Sigmoid colon (tissue), 7 donors: Measurements from ENCODE around the gene CCL2. TPM values are rescaled to one million over a fixed set of nuclear protein-coding genes. Genes with fewer than 3 reads are reported as not detected.

Source experiments
- DNase-seq: peaks from one replicate; pipeline ENCODE4 v3.0.0-alpha.2; 2019
- H3K27ac ChIP-seq, 4 donors: fragments of 200-600 bp; sonication (generic); one replicate each; pipeline ENCODE4 v1.5.1; 2016 to 2019; ENCODE audit warnings: mild to moderate bottlenecking in 1 of 4
- H3K27me3 ChIP-seq, 3 donors: fragments of 200-600 bp; sonication (generic); one replicate each; pipeline ENCODE4 v1.5.1; 2019; ENCODE audit warnings: mild to moderate bottlenecking in 1 of 3
- H3K36me3 ChIP-seq, 4 donors: fragments of 200-600 bp; sonication (generic); one replicate each; pipeline ENCODE4 v1.5.1; 2016 to 2019
- H3K4me1 ChIP-seq, 4 donors: fragments of 200-600 bp; sonication (generic); one replicate each; pipeline ENCODE4 v1.5.1; 2017 to 2019
- H3K4me3 ChIP-seq, 4 donors: fragments of 200-600 bp; sonication (generic); one replicate each; pipeline ENCODE4 v1.5.1; 2017 to 2019; ENCODE audit warnings: mild to moderate bottlenecking in 2 of 4, moderate library complexity in 1 of 4
- H3K9me3 ChIP-seq, 4 donors: fragments of 200-600 bp in 3 of 4; sonication (generic) in 3 of 4; one replicate each; pipeline versions ENCODE4 v1.5.1 to v1.6.1; 2013 to 2019
- CTCF ChIP-seq, 4 experiments: fragments of 450-650 bp in 3 of 4; fragments of 200-600 bp in 1 of 4; IDR thresholded peaks; one replicate each; pipeline ENCODE4 v1.5.1; 2016 to 2019; ENCODE audit warnings: antibody characterized with exemption in 4 of 4, mild to moderate bottlenecking in 3 of 4, moderate library complexity in 2 of 4
- EP300 ChIP-seq, 4 donors: sonication (generic); formaldehyde crosslinking; IDR thresholded peaks; one replicate each; pipeline ENCODE4 v1.6.1; 2017; ENCODE audit warnings: antibody characterized with exemption in 4 of 4
- POLR2A ChIP-seq, 2 donors: fragments of 450-650 bp; IDR thresholded peaks; one replicate each; pipeline ENCODE4 v1.6.1; 2016; ENCODE audit warnings: antibody characterized with exemption in 2 of 2, mild to moderate bottlenecking in 2 of 2, moderate library complexity in 2 of 2
- POLR2AphosphoS5 ChIP-seq, 4 donors: sonication (generic); formaldehyde crosslinking; IDR thresholded peaks; one replicate each; pipeline ENCODE4 v1.6.1; 2017; ENCODE audit warnings: antibody characterized with exemption in 4 of 4
- WGBS, 2 donors: extraction: QIAGEN DNeasy Blood & Tissue Kit; methylation state at CpG; one replicate each; pipeline ENCODE4 v1.1.7; 2013; 5-methylcytosine and 5-hydroxymethylcytosine counted together
- intact Hi-C: fragments of 100-400 bp; cut with DNase I; formaldehyde crosslinking; loops from one replicate; pipeline ENCODE4 v1.15.1; 2023
- polyA plus RNA-seq, 3 donors: library from polyadenylated mRNA; stranded (reverse); fragments of 200-250 nt; gene quantifications; one replicate each; pipeline ENCODE4 v1.2.3, GENCODE V29; 2013
- total RNA-seq, 4 donors: library from RNA; depleted of rRNA; stranded (reverse); fragments of >200 nt; gene quantifications; one replicate each; pipeline ENCODE4 v1.1.0, GENCODE V29; 2016
- donor health status: healthy with polysubstance abuse.
- donor health status: Bipolar disorder and iron deficiency.
- donor health status: healthy.

Gene CCL2
- total and polyA plus RNA-seq, 7 donors: 24.3 to 862 (median 37.6) TPM

DNA sequence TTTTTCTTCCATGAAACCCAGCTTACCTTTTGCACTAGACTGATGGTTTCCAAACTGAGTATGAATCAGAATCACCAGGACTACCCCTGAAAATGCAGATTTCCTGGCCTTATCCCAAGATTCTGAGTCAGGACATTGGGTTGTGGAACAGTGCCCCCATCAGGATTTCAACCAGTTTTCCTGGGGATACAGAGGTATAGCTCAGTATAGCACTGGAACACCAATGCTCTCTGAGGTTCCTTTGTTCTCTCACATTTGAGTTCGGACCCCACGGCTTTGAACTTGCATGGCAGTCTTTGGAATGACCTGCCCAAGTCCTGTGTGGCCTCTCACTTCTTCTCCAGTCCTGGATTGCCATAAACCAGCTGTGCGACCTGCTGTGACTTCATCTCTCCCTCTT is 51.4 kb downstream of the CCL2 start:
- Histone ChIP-seq H3K36me3 (no peaks in the 10 kb centered on the region), H3K27me3 (no peaks in the 10 kb centered on the region), H3K27ac (no peak overlapping the region), H3K9me3 (no peaks in the 10 kb centered on the region), H3K4me1 (peaks cover 0 to 22% (median 15%) of the 10 kb centered on the region in 4 donors), H3K4me3 (no peak overlapping the region)
- intact Hi-C loops: loop anchor here (2.0 kb wide), 1 partner anchor 106 kb away; no protein-coding TSS in a partner anchor
- 61 to 81% methylated on average over 3 of the region's 3 CpGs for WGBS, 2 donors
- DNase-seq: no peak
- TF ChIP-seq CTCF (IDR thresholded peaks at IDR 0.05): peak in 3 of 4 experiments; percentile 13 to 52 (median 40)
- TF ChIP-seq POLR2AphosphoS5 (IDR thresholded peaks at IDR 0.05): no peak
- TF ChIP-seq POLR2A (IDR thresholded peaks at IDR 0.05): no peak
- TF ChIP-seq EP300 (IDR thresholded peaks at IDR 0.05): no peak

Other genes starting within 250 kb of the CCL2 start
- gene CCL7, start 14.9 kb downstream of the CCL2 start, total RNA-seq: not detected
- gene CCL7, start 14.9 kb downstream of the CCL2 start, polyA plus RNA-seq: under 1 TPM in 1 of 3 donors, not detected in 2; 0.13 TPM
- 10 to 100 TPM in 3 of 4 donors, 1 to 10 TPM in 1; 9.9 to 62.6 (median 46.0) TPM for gene CCL11, start 30.5 kb downstream of the CCL2 start, total RNA-seq
- gene CCL11, start 30.5 kb downstream of the CCL2 start, polyA plus RNA-seq: 10 to 100 TPM in 1 of 3 donors, 1 to 10 TPM in 2; 3.0 to 24.6 (median 5.6) TPM
- gene CCL8, start 64.2 kb downstream of the CCL2 start, total RNA-seq: 1 to 10 TPM in 1 of 4 donors, not detected in 3; 1.6 TPM
- gene CCL8, start 64.2 kb downstream of the CCL2 start, polyA plus RNA-seq: 10 to 100 TPM in 1 of 3 donors, 1 to 10 TPM in 2; 2.5 to 12.5 (median 6.6) TPM
- gene CCL13, start 101.2 kb downstream of the CCL2 start, total RNA-seq: 1 to 10 TPM in 2 of 4 donors, not detected in 2; 1.7 to 2.1 TPM
- 10 to 100 TPM in 1 of 3 donors, 1 to 10 TPM in 2; 2.0 to 47.9 (median 9.6) TPM for gene CCL13, start 101.2 kb downstream of the CCL2 start, polyA plus RNA-seq
- not detected for gene CCL1, start 107.9 kb downstream of the CCL2 start, total RNA-seq
- gene CCL1, start 107.9 kb downstream of the CCL2 start, polyA plus RNA-seq: not detected